HL-60 (cell line): Measurements from ENCODE around the gene NNMT.

Source experiments
- DNase-seq, 2 experiments: peaks; one replicate each; pipeline ENCODE4 v3.0.0-alpha.2; 2010 to 2020; ENCODE audit warnings: low read depth in 1 of 2, low spot score in 1 of 2
- H3K27ac ChIP-seq: fragments of 250-450 bp; sonication (Bioruptor Pico); replicated peaks from 2 replicates; pipeline ENCODE4 v1.5.1; 2020; ENCODE audit warnings: mild to moderate bottlenecking, moderate library complexity
- H3K27me3 ChIP-seq: fragments of 250-450 bp; sonication (Bioruptor Pico); 2 replicates; pipeline ENCODE4 v1.5.1; 2021; ENCODE audit warnings: mild to moderate bottlenecking, moderate library complexity; ENCODE audit not compliant: insufficient read depth, poor library complexity, severe bottlenecking
- H3K4me3 ChIP-seq: replicated peaks from 2 replicates; pipeline ENCODE4 v1.5.1; 2011; ENCODE audit warnings: mild to moderate bottlenecking, control low read depth, low read length; ENCODE audit not compliant: insufficient read depth
- GABPA ChIP-seq: IDR thresholded peaks from 2 replicates; pipeline ENCODE4 v1.6.1; 2012; ENCODE audit warnings: low read depth
- POLR2AphosphoS5 ChIP-seq: IDR thresholded peaks from 2 replicates; pipeline ENCODE4 v1.6.1; 2012; ENCODE audit warnings: low read depth
- REST ChIP-seq: IDR thresholded peaks from 2 replicates; pipeline ENCODE4 v1.6.1; 2012; ENCODE audit warnings: low read depth; ENCODE audit not compliant: insufficient replicate concordance
- SPI1 ChIP-seq: IDR thresholded peaks from 2 replicates; pipeline ENCODE4 v1.6.1; 2012; ENCODE audit warnings: low read depth, mild to moderate bottlenecking, borderline replicate concordance
- TF ChIP-seq, protein P1 (sequence below): IDR thresholded peaks from one replicate; pipeline ENCODE4 v1.5.1; 2011; ENCODE audit warnings: low read length, control low read depth, inconsistent platforms; ENCODE audit not compliant: insufficient read depth

Gene NNMT

DNA sequence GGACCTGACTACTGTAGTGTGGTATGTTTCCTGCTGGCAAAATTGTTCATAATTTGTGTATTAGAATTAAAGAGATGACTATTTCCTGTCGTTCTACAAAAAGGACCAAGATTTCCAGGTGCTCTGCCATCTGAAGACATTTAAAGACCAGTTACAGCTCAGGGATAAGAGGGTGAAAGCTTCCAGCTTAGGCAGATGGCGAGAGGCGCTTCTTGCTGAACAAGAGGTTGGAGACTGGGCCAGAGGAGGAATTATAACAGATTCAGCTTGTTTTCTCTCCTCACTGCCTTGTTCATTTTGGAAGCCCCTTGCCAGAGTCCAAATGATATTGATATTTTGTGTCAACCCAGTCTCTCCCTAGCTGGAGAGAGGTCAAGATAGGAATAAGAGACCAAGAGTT lies 23.1 kb upstream of the NNMT start:
- TF ChIP-seq GABPA (no peak), SPI1 (no peak), POLR2AphosphoS5 (no peak), REST (no peak)
- TF ChIP-seq, protein P1, sequence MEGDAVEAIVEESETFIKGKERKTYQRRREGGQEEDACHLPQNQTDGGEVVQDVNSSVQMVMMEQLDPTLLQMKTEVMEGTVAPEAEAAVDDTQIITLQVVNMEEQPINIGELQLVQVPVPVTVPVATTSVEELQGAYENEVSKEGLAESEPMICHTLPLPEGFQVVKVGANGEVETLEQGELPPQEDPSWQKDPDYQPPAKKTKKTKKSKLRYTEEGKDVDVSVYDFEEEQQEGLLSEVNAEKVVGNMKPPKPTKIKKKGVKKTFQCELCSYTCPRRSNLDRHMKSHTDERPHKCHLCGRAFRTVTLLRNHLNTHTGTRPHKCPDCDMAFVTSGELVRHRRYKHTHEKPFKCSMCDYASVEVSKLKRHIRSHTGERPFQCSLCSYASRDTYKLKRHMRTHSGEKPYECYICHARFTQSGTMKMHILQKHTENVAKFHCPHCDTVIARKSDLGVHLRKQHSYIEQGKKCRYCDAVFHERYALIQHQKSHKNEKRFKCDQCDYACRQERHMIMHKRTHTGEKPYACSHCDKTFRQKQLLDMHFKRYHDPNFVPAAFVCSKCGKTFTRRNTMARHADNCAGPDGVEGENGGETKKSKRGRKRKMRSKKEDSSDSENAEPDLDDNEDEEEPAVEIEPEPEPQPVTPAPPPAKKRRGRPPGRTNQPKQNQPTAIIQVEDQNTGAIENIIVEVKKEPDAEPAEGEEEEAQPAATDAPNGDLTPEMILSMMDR, result no peak
- Histone ChIP-seq H3K27ac (no peak overlapping the region), H3K4me3 (no peak overlapping the region), H3K27me3 (peaks cover 21% of the 10 kb centered on the region)
- no peak for DNase-seq

DNA sequence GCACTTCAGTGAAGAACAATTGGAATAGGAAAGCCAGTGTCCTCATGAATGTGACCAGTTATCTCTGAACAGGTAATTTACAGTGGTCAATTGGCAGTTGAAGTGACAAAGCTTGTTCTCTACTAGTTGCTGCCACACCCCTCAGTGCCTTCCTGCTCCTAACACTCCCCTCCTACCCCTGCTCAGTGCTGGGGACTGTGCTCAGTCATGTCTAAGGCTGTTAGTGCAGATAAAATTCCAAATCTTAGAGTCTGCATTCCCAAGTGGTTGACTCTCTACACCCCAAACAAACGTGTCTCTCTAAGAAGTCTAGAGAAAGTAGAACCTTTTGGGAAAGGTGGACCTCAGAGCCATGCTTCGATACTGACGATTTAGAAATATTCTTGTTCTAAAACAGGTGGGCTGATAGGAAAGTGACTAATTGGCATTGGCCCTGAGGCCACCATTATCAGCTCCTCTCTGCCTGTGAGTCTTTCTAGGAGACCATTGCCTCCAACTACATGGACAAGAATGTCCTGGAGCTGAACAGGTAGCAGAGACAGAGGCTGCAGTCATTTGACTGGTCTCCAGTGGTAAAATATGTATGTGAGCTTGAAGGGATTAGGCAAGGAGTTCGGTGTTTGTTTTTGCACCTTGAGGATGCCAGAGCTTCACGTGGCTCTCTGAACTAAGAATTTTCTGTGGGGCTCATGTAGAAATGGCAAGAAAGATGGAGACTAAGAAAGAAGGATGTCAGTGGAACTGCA lies 22.1 kb upstream of the NNMT start:
- DNase-seq, result no peak
- peaks cover 21% of the 10 kb centered on the region for H3K27me3 ChIP-seq
- H3K4me3 ChIP-seq, result no peak overlapping the region
- TF ChIP-seq REST (no peak), GABPA (no peak), SPI1 (no peak), POLR2AphosphoS5 (no peak)
- TF ChIP-seq, protein P1, result no peak
- no peak overlapping the region for H3K27ac ChIP-seq

DNA sequence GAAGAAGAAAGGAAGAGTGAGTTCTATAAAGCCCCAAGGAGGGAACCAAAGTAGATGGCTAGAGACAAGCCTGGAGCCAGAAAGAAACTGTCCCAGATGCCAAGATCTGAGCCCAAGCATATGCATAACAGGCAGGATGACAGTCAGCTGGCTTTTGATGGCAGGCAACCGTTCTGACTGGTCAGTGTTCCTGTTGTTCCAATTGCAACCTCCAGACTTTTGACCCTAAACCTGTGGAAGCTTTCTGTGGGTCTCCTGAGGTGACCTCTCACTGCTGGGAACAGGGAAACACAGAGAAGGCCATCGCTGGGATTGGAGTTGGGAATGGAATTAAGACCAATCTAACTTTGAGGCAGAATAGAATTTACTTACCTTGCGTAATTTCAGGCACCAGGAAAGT lies 21.6 kb upstream of the NNMT start:
- DNase-seq, result no peak
- TF ChIP-seq GABPA, result no peak
- TF ChIP-seq POLR2AphosphoS5, result no peak
- TF ChIP-seq, protein P1, result no peak
- no peak for TF ChIP-seq SPI1
- TF ChIP-seq REST, result no peak
- Histone ChIP-seq H3K27me3 (peaks cover 21% of the 10 kb centered on the region), H3K27ac (no peak overlapping the region), H3K4me3 (no peak overlapping the region)
